Lower leg skin (tissue), 3 donors: ENCODE results near the gene GABBR2.

Experiments
- POLR2A ChIP-seq, 2 donors: fragments of 450-650 bp; IDR thresholded peaks; one replicate each; pipeline ENCODE4 v1.6.1; 2016 to 2017; ENCODE audit warnings: antibody characterized with exemption in 2 of 2, mild to moderate bottlenecking in 1 of 2, moderate library complexity in 1 of 2
- TF ChIP-seq, protein P1 (sequence below), 3 donors: fragments of 450-650 bp; IDR thresholded peaks; one replicate each; pipeline ENCODE4 v1.5.1; 2016; ENCODE audit warnings: antibody characterized with exemption in 3 of 3, mild to moderate bottlenecking in 3 of 3, moderate library complexity in 2 of 3

DNA sequence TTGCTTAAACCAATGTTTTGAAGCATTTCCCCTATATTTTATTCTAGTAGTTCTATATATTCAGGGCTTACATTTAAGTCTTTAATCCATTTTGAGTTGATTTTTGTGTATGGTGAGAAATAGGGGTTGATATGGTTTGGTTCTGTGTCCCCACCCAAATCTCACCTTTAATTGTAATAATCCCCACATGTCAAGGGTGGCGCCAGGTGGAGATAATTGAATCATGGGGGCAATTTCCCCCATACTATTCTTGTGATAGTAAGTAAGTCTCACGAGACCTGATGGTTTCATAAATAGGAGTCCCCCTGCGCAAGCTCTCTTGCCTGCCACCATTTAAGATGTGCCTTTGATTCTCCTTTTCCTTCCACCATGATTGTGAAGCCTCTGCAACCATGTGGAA lies 361.1 kb downstream of the GABBR2 start:
- TF ChIP-seq POLR2A (IDR thresholded peaks at IDR 0.05) = no peak
- TF ChIP-seq, protein P1, sequence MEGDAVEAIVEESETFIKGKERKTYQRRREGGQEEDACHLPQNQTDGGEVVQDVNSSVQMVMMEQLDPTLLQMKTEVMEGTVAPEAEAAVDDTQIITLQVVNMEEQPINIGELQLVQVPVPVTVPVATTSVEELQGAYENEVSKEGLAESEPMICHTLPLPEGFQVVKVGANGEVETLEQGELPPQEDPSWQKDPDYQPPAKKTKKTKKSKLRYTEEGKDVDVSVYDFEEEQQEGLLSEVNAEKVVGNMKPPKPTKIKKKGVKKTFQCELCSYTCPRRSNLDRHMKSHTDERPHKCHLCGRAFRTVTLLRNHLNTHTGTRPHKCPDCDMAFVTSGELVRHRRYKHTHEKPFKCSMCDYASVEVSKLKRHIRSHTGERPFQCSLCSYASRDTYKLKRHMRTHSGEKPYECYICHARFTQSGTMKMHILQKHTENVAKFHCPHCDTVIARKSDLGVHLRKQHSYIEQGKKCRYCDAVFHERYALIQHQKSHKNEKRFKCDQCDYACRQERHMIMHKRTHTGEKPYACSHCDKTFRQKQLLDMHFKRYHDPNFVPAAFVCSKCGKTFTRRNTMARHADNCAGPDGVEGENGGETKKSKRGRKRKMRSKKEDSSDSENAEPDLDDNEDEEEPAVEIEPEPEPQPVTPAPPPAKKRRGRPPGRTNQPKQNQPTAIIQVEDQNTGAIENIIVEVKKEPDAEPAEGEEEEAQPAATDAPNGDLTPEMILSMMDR (IDR thresholded peaks at IDR 0.05) = no peak
